Lower leg skin (tissue), 3 donors: ENCODE results near the gene C2CD3.

Experiments
- CTCF ChIP-seq, 3 donors: fragments of 450-650 bp; IDR thresholded peaks; one replicate each; pipeline ENCODE4 v1.5.1; 2016; ENCODE audit warnings: antibody characterized with exemption in 3 of 3, mild to moderate bottlenecking in 3 of 3, moderate library complexity in 2 of 3
- POLR2A ChIP-seq, 2 donors: fragments of 450-650 bp; IDR thresholded peaks; one replicate each; pipeline ENCODE4 v1.6.1; 2016 to 2017; ENCODE audit warnings: antibody characterized with exemption in 2 of 2, mild to moderate bottlenecking in 1 of 2, moderate library complexity in 1 of 2

GRCh38 chr11:74141908-74142307, 28.9 kb downstream of the C2CD3 start:
- TF ChIP-seq POLR2A (IDR thresholded peaks at IDR 0.05) (no peak), CTCF (IDR thresholded peaks at IDR 0.05) (no peak)
